Calu3 (cell line): Measurements from ENCODE around the gene CRB1. TPM values are rescaled to one million over a fixed set of nuclear protein-coding genes. Genes with fewer than 3 reads are reported as not detected.

Experiments
- BruUV-seq: library from RNA; stranded (reverse); fragments of 400-500 nt; replicated peaks from 2 replicates; lab custom pipeline; 2021; lab: Mats Ljungman, UMichigan
- CTCF ChIA-PET: fragments of 300-600 bp; sonication (Branson Sonifier 250); formaldehyde crosslinking; loops from one replicate; lab custom pipeline; 2022; ENCODE audit warnings: antibody characterized with exemption; lab: Charles Lee
- DNase-seq: peaks from one replicate; pipeline ENCODE4 v3.0.0; 2022
- H3K27ac Mint-ChIP-seq: one replicate; pipeline ENCODE4 v1.8.0; 2022; ENCODE audit warnings: mixed read lengths; ENCODE audit not compliant: unreplicated experiment
- H3K27me3 Mint-ChIP-seq: one replicate; pipeline ENCODE4 v1.8.0; 2022; ENCODE audit warnings: mixed read lengths; ENCODE audit not compliant: unreplicated experiment
- H3K36me3 Mint-ChIP-seq: one replicate; pipeline ENCODE4 v1.8.0; 2022; ENCODE audit warnings: mild to moderate bottlenecking, moderate library complexity, mixed read lengths; ENCODE audit not compliant: insufficient read depth, unreplicated experiment
- H3K4me1 Mint-ChIP-seq: one replicate; pipeline ENCODE4 v1.8.0; 2022; ENCODE audit warnings: mild to moderate bottlenecking, low read depth, mixed read lengths; ENCODE audit not compliant: unreplicated experiment
- H3K4me3 Mint-ChIP-seq: one replicate; pipeline ENCODE4 v1.8.0; 2022; ENCODE audit warnings: mild to moderate bottlenecking, low read depth, moderate library complexity, mixed read lengths; ENCODE audit not compliant: unreplicated experiment
- H3K9me3 Mint-ChIP-seq: one replicate; pipeline ENCODE4 v1.8.0; 2022; ENCODE audit warnings: low read depth, mixed read lengths; ENCODE audit not compliant: unreplicated experiment
- intact Hi-C: fragments of 100-400 bp; cut with micrococcal nuclease; formaldehyde crosslinking; loops from one replicate; pipeline ENCODE4 v1.10.0; 2022; ENCODE audit not compliant: unreplicated experiment
- total RNA-seq: library from RNA; stranded (reverse); gene quantifications from 2 replicates; pipeline ENCODE4 v1.2.3, GENCODE V29; 2022
- TF ChIP-seq, protein P1 (sequence below): fragments of 200-600 bp; IDR thresholded peaks from one replicate; pipeline ENCODE4 v1.8.0; 2022; ENCODE audit warnings: antibody characterized with exemption; ENCODE audit not compliant: unreplicated experiment

Gene CRB1
- total RNA-seq, 1 experiment from 2014 or later, result not detected

DNA sequence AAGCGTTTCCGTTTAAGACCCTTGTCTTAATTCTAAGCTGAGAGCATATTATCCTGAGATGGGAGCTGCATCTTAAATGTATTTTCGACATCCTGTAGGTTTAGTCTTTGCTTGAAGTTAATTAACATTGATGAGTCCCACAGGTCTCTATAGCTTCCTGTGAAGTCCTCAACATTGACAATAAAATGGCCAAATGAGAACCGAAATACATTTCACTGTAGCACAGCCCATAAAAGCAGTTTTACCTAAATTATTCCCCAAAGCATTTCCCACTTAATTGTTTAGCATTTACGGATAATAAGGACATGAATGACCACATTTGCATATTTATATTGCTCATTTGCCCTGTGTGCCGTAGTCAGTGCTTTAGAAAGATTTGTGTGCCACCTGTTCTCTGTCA lies 116.4 kb downstream of the CRB1 start:
- no peak overlapping the region for H3K4me3 Mint-ChIP-seq
- intact Hi-C loops, result no loop called here

DNA sequence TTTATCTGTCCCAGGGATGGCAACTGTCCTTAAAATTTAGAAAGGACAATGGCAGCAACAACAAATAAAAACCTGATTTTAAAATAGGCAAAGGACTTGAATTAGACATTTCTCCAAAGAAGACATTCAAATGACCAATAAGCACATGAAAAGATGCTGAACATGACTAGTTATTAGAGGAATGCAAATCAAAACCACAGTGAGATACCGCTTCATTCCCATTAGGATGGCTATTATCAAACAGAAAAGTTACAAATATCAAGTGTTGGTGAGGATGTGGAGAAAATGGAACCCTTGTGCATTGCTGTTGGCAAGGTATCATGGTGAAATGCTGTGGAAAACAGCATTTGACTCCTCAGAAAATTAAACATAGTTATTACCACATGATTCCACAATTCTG lies 120.7 kb downstream of the CRB1 start:
- no TSS peak for BruUV-seq
- Mint-ChIP-seq H3K36me3 (no peaks in the 10 kb centered on the region), H3K4me1 (no peaks in the 10 kb centered on the region), H3K27me3 (no peaks in the 10 kb centered on the region), H3K27ac (no peak overlapping the region), H3K9me3 (no peaks in the 10 kb centered on the region), H3K4me3 (no peak overlapping the region)
- TF ChIP-seq, protein P1, sequence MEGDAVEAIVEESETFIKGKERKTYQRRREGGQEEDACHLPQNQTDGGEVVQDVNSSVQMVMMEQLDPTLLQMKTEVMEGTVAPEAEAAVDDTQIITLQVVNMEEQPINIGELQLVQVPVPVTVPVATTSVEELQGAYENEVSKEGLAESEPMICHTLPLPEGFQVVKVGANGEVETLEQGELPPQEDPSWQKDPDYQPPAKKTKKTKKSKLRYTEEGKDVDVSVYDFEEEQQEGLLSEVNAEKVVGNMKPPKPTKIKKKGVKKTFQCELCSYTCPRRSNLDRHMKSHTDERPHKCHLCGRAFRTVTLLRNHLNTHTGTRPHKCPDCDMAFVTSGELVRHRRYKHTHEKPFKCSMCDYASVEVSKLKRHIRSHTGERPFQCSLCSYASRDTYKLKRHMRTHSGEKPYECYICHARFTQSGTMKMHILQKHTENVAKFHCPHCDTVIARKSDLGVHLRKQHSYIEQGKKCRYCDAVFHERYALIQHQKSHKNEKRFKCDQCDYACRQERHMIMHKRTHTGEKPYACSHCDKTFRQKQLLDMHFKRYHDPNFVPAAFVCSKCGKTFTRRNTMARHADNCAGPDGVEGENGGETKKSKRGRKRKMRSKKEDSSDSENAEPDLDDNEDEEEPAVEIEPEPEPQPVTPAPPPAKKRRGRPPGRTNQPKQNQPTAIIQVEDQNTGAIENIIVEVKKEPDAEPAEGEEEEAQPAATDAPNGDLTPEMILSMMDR, result no peak
- intact Hi-C loops, result no loop called here
- no peak for DNase-seq
- CTCF ChIA-PET, result no interaction called here

More for the DNA sequence above, 116.4 kb downstream of the CRB1 start:
- CTCF ChIA-PET, result no interaction called here
- H3K36me3 Mint-ChIP-seq, result no peaks in the 10 kb centered on the region
- no peaks in the 10 kb centered on the region for H3K27me3 Mint-ChIP-seq
- H3K27ac Mint-ChIP-seq, result no peak overlapping the region
- no peaks in the 10 kb centered on the region for H3K9me3 Mint-ChIP-seq
- TF ChIP-seq, protein P1, result no peak
- DNase-seq, result no peak
- no peaks in the 10 kb centered on the region for H3K4me1 Mint-ChIP-seq
- no TSS peak for BruUV-seq

DNA sequence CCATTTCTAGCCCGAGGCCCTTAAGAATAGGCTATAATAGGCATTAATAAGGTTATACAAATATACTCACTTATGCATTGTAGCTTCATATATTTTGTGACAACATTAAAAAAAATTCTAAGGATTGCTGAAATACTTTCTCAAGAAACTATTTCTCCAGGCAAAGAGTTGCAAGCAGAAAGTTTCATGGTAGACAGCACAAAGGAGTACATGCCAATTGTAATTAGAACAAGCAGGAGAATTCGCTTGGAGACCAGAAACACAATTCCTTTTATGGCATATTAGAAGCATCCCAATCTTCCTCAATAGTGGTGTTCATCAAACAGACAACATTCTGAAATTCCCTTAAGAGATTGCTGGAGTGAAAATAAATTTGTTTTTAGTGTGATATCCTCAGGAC lies 122.8 kb downstream of the CRB1 start:
- DNase-seq, result no peak
- Mint-ChIP-seq H3K4me3 (no peak overlapping the region), H3K36me3 (no peaks in the 10 kb centered on the region), H3K27ac (no peak overlapping the region), H3K27me3 (no peaks in the 10 kb centered on the region), H3K4me1 (peaks cover 11% of the 10 kb centered on the region), H3K9me3 (no peaks in the 10 kb centered on the region)
- intact Hi-C loops, result loop anchor here (10.0 kb wide), 1 partner anchor 1294 kb away; no protein-coding TSS in a partner anchor
- TF ChIP-seq, protein P1, result no peak
- BruUV-seq, result no TSS peak
- CTCF ChIA-PET, result interaction anchor here (1.9 kb wide), 1 partner anchor 9 kb away, joined by 8 read pairs; no protein-coding TSS in a partner anchor

DNA sequence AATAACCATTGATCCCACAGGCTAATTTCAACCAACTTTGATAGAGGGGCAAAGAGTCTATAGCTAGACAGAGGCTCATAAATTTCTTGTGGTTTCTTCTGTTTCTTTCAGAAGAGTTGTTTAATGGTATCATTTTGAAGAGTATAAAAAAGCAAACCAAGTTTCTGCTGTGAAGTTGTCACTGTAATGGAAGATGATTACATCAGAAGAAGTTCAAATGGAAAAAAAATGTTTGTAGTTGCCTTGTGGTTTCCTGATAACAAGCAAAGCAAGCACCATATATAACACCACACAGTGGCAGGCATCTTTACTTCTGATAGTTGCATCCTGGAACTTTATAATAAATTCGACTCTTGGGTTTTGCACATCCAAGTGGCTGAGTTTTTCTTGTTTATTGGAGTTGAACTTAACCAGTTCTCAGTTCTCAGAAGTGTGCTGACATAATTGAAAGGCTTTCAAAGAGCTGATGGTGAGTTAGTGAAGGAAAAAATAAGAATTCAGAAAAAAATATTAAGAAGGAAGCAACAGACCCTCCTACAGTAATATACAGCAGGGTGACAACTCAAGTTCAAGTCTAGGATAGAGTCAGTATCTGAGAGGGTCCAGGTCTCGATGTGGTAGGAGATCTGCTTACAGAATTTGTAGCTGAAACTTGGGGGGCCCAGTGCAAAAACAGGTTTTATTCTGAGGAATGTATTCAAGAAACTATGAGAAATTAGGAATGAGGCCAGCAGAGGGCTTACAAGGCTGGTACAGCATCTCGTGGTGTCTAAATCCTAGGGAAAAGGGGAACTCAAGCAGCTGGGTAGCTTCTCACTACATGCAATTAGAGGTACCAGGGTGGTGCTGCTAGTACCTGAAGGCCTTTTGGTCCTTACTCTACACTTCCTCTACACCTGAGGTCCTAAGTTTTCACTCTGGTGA lies 123.5 kb downstream of the CRB1 start:
- no peaks in the 10 kb centered on the region for H3K27me3 Mint-ChIP-seq
- intact Hi-C loops, result loop anchor here (10.0 kb wide), 1 partner anchor 1293 kb away; no protein-coding TSS in a partner anchor
- no peak overlapping the region for H3K4me3 Mint-ChIP-seq
- no peaks in the 10 kb centered on the region for H3K9me3 Mint-ChIP-seq
- CTCF ChIA-PET, result interaction anchor here (0.6 kb wide), 1 partner anchor 840 kb away, joined by 3 read pairs; no protein-coding TSS in a partner anchor
- TF ChIP-seq, protein P1, result no peak
- DNase-seq, result no peak
- peaks cover 11% of the 10 kb centered on the region for H3K4me1 Mint-ChIP-seq
- no peak overlapping the region for H3K27ac Mint-ChIP-seq
- BruUV-seq, result no TSS peak
- no peaks in the 10 kb centered on the region for H3K36me3 Mint-ChIP-seq
